Panc1 (cell line): ENCODE results near the gene IAPP.

ENCODE experiments used
- CTCF ChIP-seq: fragments of 450-650 bp; IDR thresholded peaks from 2 replicates; pipeline ENCODE4 v1.5.1; 2017; ENCODE audit warnings: mild to moderate bottlenecking
- POLR2AphosphoS5 ChIP-seq: IDR thresholded peaks from 2 replicates; pipeline ENCODE4 v1.6.1; 2012; ENCODE audit warnings: mild to moderate bottlenecking, low read depth, low read length, moderate library complexity
- SIN3A ChIP-seq: IDR thresholded peaks from 2 replicates; pipeline ENCODE4 v1.6.1; 2012; ENCODE audit warnings: low read depth, mild to moderate bottlenecking, low read length, moderate library complexity, borderline replicate concordance; ENCODE audit not compliant: insufficient read depth
- TCF7L2 ChIP-seq: IDR thresholded peaks from 2 replicates; pipeline ENCODE4 v1.6.1; 2011; ENCODE audit warnings: mild to moderate bottlenecking, low read depth, low read length, inconsistent platforms
- TF ChIP-seq, protein P1 (sequence below), 2 experiments: IDR thresholded peaks; 2 replicates each; pipeline ENCODE4 v1.6.1; 2011 to 2012; ENCODE audit warnings: low read depth in 2 of 2, control low read depth in 1 of 2, low read length in 1 of 2, mild to moderate bottlenecking in 1 of 2, moderate library complexity in 1 of 2; ENCODE audit not compliant: insufficient read depth in 1 of 2

DNA sequence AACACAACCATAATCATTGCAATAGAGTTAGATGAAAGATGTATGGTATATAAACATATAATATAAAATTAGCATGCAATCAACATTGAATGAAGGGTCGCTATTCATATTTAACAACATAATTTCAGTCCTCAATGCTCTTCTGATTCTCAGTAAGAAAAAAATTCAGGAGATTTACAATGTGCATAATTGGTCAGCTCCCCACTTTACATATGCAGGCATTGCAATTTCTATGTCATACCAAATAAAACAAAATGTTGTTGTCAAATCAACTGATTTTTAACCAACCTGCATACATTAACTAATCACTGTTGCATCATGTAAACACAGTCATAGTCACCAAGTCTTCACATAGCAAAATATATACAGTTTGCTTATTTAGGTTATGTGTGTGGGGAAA, 32.8 kb upstream of the IAPP start:
- no peak for TF ChIP-seq CTCF
- no peak for TF ChIP-seq POLR2AphosphoS5
- TF ChIP-seq SIN3A, result no peak
- TF ChIP-seq, protein P1, sequence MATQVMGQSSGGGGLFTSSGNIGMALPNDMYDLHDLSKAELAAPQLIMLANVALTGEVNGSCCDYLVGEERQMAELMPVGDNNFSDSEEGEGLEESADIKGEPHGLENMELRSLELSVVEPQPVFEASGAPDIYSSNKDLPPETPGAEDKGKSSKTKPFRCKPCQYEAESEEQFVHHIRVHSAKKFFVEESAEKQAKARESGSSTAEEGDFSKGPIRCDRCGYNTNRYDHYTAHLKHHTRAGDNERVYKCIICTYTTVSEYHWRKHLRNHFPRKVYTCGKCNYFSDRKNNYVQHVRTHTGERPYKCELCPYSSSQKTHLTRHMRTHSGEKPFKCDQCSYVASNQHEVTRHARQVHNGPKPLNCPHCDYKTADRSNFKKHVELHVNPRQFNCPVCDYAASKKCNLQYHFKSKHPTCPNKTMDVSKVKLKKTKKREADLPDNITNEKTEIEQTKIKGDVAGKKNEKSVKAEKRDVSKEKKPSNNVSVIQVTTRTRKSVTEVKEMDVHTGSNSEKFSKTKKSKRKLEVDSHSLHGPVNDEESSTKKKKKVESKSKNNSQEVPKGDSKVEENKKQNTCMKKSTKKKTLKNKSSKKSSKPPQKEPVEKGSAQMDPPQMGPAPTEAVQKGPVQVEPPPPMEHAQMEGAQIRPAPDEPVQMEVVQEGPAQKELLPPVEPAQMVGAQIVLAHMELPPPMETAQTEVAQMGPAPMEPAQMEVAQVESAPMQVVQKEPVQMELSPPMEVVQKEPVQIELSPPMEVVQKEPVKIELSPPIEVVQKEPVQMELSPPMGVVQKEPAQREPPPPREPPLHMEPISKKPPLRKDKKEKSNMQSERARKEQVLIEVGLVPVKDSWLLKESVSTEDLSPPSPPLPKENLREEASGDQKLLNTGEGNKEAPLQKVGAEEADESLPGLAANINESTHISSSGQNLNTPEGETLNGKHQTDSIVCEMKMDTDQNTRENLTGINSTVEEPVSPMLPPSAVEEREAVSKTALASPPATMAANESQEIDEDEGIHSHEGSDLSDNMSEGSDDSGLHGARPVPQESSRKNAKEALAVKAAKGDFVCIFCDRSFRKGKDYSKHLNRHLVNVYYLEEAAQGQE (IDR thresholded peaks at IDR 0.05; ENCODE audit: insufficient read depth in 1 of 2, low read depth in 2 of 2, low read length in 1 of 2), result no peak
- no peak for TF ChIP-seq TCF7L2
